SU-DHL-6 (cell line): Measurements from ENCODE around the gene CDC25B.

Experiments
- H2AFZ ChIP-seq: fragments of 200-600 bp; sonication (generic); 2 replicates; pipeline ENCODE4 v1.6.1; 2014; ENCODE audit warnings: low read depth, mild to moderate bottlenecking, moderate library complexity, mixed read lengths, antibody characterized with exemption, low read length; ENCODE audit not compliant: severe bottlenecking
- H3F3A ChIP-seq: fragments of 200-600 bp; shearing (Covaris generic); 2 replicates; pipeline ENCODE4 v1.6.0; 2016; ENCODE audit warnings: antibody characterized with exemption, mild to moderate bottlenecking; ENCODE audit not compliant: insufficient read depth
- H3K27ac ChIP-seq: fragments of 200-600 bp; sonication (generic); 2 replicates; pipeline ENCODE4 v1.5.1; 2016; ENCODE audit warnings: low read depth, mild to moderate bottlenecking, low read length, moderate library complexity, mixed read lengths
- H3K27me3 ChIP-seq: fragments of 200-600 bp; sonication (generic), shearing (Covaris generic); 2 replicates; pipeline ENCODE4 v1.6.0; 2014; ENCODE audit warnings: mild to moderate bottlenecking, low read length
- H3K36me3 ChIP-seq: fragments of 200-600 bp; sonication (generic); 2 replicates; pipeline ENCODE4 v1.6.1; 2014; ENCODE audit warnings: mild to moderate bottlenecking, low read length, mixed read lengths
- H3K4me2 ChIP-seq: fragments of 300-600, 200-600 bp; shearing (Covaris generic), sonication (generic); 2 replicates; pipeline ENCODE4 v1.6.0; 2014; ENCODE audit warnings: low read length, low read depth, mild to moderate bottlenecking; ENCODE audit not compliant: poor library complexity, severe bottlenecking
- H3K4me3 ChIP-seq: fragments of 200-600 bp; sonication (generic); 2 replicates; pipeline ENCODE4 v1.5.1; 2014; ENCODE audit warnings: antibody characterized with exemption, low read length, mild to moderate bottlenecking, mixed read lengths; ENCODE audit not compliant: insufficient read depth, poor library complexity, severe bottlenecking
- H3K79me2 ChIP-seq: fragments of 200-600 bp; sonication (generic); 2 replicates; pipeline ENCODE4 v1.6.1; 2014; ENCODE audit warnings: mild to moderate bottlenecking, low read length, moderate library complexity; ENCODE audit not compliant: insufficient read depth
- H3K9ac ChIP-seq: fragments of 200-600 bp; sonication (generic); 2 replicates; pipeline ENCODE4 v1.7.0; 2014; ENCODE audit warnings: mild to moderate bottlenecking, low read length
- H3K9me2 ChIP-seq: fragments of 200-600 bp; sonication (generic); replicated peaks from 2 replicates; pipeline ENCODE4 v1.6.1; 2014; ENCODE audit warnings: low read length; ENCODE audit not compliant: insufficient read depth
- H3K9me3 ChIP-seq: fragments of 200-600 bp; sonication (generic); 2 replicates; pipeline ENCODE4 v1.6.1; 2014; ENCODE audit warnings: low read length, mixed read lengths; ENCODE audit not compliant: insufficient read depth
- H4K20me1 ChIP-seq: fragments of 200-600 bp; sonication (generic); 2 replicates; pipeline ENCODE4 v1.6.1; 2014; ENCODE audit warnings: low read depth, mild to moderate bottlenecking, antibody characterized with exemption, low read length, moderate library complexity, mixed read lengths
- EZH2phosphoT487 ChIP-seq: fragments of 200-600 bp; sonication (generic), shearing (Covaris generic); conservative IDR thresholded peaks from 2 replicates; pipeline ENCODE4 v1.6.1; 2018; ENCODE audit warnings: mild to moderate bottlenecking, antibody characterized with exemption, low read length, moderate library complexity, mixed read lengths
- TF ChIP-seq, protein P1 (sequence below): fragments of 200-600 bp; sonication (generic); IDR thresholded peaks from one replicate; pipeline ENCODE4 v1.5.1; 2017; ENCODE audit warnings: antibody characterized with exemption, mild to moderate bottlenecking, low read length, moderate library complexity; ENCODE audit not compliant: insufficient read depth, poor library complexity, severe bottlenecking

Gene CDC25B

DNA sequence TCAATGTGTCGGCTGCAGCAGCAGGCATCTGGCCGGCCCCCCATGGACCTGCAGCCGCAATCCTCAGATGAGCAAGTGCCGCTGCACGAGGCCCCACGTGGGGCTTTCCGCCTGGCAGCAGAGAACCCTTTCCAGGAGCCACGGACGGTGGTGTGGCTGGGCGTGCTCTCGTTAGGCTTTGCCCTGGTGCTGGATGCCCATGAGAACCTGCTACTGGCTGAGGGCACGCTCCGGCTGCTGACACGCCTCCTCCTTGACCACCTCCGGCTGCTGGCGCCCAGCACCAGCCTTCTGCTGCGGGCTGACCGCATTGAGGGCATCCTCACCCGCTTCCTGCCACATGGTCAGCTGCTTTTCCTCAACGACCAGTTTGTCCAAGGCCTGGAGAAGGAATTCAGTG is 27.8 kb downstream of the CDC25B start:
- Histone ChIP-seq H4K20me1 (no peaks in the 10 kb centered on the region), H3K27me3 (no peaks in the 10 kb centered on the region), H3K27ac (no peak overlapping the region), H3K4me3 (no peak overlapping the region), H3K9ac (no peak overlapping the region), H2AFZ (no peak overlapping the region), H3K36me3 (no peaks in the 10 kb centered on the region), H3F3A (peaks cover 3% of the 10 kb centered on the region; the same call in 1 of the 2 replicates), H3K79me2 (peaks cover 8% of the 10 kb centered on the region; the same call in 1 of the 2 replicates), H3K9me2 (no peaks in the 10 kb centered on the region), H3K9me3 (no peaks in the 10 kb centered on the region), H3K4me2 (no peak overlapping the region)
- TF ChIP-seq EZH2phosphoT487 = no peak
- TF ChIP-seq, protein P1, sequence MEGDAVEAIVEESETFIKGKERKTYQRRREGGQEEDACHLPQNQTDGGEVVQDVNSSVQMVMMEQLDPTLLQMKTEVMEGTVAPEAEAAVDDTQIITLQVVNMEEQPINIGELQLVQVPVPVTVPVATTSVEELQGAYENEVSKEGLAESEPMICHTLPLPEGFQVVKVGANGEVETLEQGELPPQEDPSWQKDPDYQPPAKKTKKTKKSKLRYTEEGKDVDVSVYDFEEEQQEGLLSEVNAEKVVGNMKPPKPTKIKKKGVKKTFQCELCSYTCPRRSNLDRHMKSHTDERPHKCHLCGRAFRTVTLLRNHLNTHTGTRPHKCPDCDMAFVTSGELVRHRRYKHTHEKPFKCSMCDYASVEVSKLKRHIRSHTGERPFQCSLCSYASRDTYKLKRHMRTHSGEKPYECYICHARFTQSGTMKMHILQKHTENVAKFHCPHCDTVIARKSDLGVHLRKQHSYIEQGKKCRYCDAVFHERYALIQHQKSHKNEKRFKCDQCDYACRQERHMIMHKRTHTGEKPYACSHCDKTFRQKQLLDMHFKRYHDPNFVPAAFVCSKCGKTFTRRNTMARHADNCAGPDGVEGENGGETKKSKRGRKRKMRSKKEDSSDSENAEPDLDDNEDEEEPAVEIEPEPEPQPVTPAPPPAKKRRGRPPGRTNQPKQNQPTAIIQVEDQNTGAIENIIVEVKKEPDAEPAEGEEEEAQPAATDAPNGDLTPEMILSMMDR = no peak

DNA sequence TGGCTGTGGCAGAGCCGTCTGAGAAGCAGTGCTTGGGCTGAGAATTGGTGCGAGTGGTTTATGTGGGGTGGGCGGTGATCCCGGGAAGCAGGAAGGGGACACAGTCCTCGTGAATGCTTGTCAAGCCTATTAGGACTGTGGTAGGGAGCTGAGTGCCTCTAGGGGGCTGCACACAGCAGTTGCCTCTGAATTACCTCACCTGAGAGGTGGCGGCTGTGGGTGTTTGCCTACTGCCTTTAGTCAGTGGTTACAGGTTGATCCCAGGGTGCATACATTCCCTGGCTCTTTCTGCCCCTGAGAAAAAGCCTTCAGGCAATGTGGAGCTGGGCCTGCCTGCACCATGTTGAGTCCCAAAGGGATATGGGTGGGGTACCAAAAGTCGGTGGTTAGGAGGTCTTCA is 29.4 kb downstream of the CDC25B start:
- no peaks in the 10 kb centered on the region for H3K27me3 ChIP-seq
- no peaks in the 10 kb centered on the region for H3K36me3 ChIP-seq
- TF ChIP-seq, protein P1 = no peak
- TF ChIP-seq EZH2phosphoT487 = no peak
- H3K9ac ChIP-seq = no peak overlapping the region
- no peak overlapping the region for H2AFZ ChIP-seq
- H3K9me2 ChIP-seq = no peaks in the 10 kb centered on the region
- H3K27ac ChIP-seq = no peak overlapping the region
- no peaks in the 10 kb centered on the region for H3K9me3 ChIP-seq
- peaks cover 8% of the 10 kb centered on the region; the same call in 1 of the 2 replicates for H3K79me2 ChIP-seq
- H3K4me3 ChIP-seq = no peak overlapping the region
- H3K4me2 ChIP-seq = no peak overlapping the region
- no peaks in the 10 kb centered on the region for H4K20me1 ChIP-seq
- H3F3A ChIP-seq = no peaks in the 10 kb centered on the region

DNA sequence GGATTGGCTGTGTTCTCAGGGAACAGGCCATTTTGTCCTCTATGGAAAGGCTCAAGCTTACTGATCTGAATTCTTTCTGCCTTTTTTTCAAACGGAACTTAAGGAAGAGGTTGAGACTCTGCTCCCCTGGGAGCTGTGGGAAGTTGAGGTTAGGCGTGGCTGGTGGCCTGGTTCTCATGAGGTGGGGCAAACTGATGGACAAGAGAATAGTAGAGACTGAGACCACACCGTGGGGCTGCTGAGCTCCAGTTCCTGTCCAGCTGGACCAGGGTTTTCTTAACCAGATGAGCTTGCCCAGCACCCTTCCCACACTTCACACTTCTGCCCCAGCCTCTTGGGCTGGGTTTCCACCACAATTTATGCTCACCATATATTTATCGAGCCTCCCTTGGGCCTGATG is 30.3 kb downstream of the CDC25B start:
- Histone ChIP-seq H3K36me3 (no peaks in the 10 kb centered on the region), H3K27ac (no peak overlapping the region), H3K4me2 (no peak overlapping the region)

More for the DNA sequence above, 30.3 kb downstream of the CDC25B start:
- H3F3A ChIP-seq = no peaks in the 10 kb centered on the region
- H3K4me3 ChIP-seq = no peak overlapping the region
- TF ChIP-seq, protein P1 = no peak
- no peak for TF ChIP-seq EZH2phosphoT487
- H3K9me2 ChIP-seq = no peaks in the 10 kb centered on the region
- H3K79me2 ChIP-seq = peaks cover 3% of the 10 kb centered on the region; the same call in 1 of the 2 replicates
- no peaks in the 10 kb centered on the region for H3K9me3 ChIP-seq
- H2AFZ ChIP-seq = no peak overlapping the region
- H4K20me1 ChIP-seq = no peaks in the 10 kb centered on the region
- no peak overlapping the region for H3K9ac ChIP-seq
- H3K27me3 ChIP-seq = no peaks in the 10 kb centered on the region
